GDM1 (cell line): ENCODE measurements around the gene CHST9.
"Not testable (repeated sequence)": the region's sequence is repeated elsewhere in the genome, so short reads cannot be mapped to it uniquely, and the experiment has no call there.

Experiments
- DNase-seq: peaks from one replicate; lab custom pipeline; 2025; lab: John Stamatoyannopoulos, UW

Gene CHST9

DNA sequence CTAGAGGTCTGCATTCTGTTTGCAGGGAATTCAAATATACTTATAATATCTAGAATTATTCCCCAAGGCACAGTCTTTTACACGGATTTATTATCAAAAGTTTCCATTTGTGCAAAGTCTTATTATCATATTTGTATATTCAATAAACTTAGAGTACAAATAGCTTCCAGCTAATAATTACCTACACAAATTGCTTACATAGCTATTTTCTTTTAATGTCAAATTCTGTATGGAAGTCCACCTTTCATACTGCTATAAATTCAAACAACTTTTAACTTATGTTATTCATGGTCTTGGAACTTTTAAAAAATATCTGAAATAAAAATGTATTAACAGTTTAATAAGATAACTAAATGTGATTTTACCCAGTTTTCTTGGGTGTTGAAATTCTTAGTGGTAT, 13.1 kb downstream of the CHST9 start:
- DNase-seq = no peak

DNA sequence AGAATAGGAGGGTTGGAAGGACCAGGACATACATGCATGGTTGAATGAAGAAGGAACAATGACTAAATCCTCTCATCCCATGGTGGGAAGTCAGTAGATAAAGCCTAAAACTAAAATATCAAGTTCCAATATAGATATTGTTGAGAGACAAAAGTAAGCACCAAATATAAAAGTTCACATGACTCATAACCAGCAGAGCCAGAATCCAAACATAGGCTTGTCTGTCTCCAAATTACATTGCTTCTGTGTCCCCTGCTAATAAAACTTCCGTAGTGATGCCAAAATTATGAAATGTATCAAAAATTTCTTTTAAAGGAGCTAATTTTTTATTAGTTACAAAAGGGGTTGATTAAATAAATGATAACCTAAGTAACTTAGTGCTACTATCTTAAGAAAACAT, 19.7 kb downstream of the CHST9 start:
- DNase-seq = no peak

DNA sequence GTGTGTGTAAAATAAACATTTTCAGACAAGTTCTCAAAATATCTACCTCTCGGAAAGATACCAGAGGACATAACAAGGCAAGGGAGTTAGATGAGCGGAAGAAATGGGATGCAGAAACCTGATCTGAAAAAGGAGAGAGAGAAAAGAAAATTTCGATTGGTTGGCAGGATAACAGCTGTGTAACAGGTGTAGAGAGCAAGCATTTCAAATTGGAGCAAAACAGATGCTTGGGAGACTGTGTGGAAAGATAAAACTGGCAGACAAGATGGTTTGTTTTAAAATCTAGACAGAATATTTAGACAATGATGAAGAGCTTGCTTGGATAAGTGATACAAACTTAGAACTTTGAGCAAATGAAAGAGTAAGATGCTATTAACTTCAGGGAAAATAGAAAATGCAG, 20.2 kb downstream of the CHST9 start:
- DNase-seq = no peak

DNA sequence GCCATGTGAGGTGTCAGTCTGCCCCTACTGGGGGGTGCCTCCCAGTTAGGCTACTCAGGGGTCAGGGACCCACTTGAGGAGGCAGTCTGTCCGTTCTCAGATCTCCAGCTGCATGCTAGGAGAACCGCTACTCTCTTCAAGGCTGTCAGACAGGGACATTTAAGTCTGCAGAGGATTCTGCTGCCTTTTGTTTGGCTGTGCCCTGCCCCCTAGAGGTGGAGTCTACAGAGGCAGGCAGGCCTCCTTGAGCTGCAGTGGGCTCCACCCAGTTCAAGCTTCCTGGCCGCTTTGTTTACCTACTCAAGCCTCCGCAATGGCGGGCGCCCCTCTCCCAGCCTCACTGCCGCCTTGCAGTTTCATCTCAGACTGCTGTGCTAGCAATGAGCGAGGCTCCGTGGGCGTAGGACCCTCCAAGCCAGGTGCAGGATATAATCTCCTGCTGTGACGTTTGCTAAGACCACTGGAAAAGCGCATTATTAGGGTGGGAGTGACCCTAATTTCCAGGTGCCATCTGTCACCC, 21.9 kb downstream of the CHST9 start:
- DNase-seq = not testable (repeated sequence)

DNA sequence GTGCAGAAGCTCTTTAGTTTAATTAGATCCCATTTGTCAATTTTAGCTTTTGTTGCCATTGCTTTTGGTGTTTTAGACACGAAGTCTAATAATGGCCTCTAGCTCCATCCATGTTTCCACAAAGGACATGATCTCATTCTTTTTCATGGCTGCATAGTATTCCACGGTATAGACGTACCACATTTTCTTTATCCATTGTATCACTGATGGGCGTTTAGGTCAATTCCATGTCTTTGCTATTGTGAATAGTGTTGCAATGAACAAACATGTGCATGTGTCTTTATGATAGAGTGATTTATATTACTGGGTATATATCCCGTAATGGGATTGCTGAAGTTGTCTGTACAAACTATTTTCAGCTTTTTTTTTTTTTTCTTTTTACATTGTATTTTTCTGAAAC, 35.9 kb downstream of the CHST9 start:
- not testable (repeated sequence) for DNase-seq

DNA sequence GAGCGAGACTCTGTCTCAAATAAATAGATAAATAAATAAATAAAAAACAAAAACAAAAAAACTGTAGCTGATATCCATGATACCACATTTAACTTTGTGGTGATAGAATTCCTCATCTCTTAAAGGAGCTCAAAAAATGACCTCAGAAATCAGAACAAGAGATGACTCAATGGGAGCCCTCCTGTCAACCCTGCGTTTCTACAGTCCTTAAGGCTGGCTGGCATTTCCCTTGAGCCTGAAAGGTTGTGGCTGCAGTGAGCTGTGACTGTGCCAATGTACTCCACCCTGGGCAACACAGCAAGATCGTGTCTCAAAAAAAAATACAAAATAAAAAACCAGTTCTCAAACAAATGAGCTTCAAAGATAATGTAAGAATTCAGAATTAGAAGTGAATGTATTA, 40.4 kb downstream of the CHST9 start:
- DNase-seq = no peak

DNA sequence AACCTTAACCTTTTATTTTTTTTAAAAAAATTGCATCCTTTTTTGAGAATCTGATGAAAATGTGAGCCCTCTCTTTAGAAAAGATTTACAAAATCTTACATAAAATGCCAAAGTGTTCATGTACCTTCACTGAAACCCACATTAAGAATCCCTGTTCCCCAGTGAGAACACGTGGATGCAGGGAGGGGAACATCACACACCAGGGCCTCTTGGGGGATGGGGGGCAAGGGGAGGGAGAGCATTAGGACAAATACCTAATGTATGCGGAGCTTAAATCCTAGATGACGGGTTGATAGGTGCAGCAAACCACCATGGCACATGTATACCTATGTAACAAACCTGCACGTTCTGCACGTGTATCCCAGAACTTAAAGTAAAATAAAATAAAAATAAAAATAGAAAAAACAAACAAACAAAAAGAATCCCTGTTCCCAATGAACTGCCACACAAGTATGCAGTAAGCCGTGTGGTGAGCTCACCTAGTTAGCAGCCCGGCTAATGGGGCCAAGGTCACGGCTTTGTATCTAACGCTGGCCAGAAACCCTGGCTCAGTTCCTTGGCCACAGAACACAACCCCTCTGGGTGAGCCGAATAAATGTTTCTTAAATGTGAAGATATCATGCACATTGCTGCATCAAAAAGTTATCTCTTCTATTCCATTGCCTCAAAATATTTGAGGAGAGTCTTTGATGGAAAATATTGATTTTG, 41.4 kb downstream of the CHST9 start:
- no peak for DNase-seq

GRCh38 chr18:27142891-27143290, 42.2 kb downstream of the CHST9 start:
- DNase-seq = no peak

DNA sequence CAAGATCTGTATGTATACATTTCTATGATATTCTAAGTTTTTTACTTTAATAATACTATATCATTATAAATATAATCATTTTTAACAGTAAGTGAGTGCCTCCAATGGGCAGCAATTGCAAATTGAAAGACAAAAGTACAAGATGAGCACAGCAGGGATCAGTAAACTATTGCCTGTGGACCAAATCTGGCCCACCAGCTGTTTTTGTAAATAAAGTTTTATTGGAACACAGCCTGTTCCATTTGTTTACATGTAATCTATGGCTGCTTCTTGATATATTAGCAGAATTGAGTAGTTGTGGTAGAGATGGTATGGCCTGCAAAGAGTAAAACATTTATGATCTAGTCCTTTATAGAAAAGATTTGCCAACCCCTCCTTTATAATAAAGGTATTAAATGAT, 43.2 kb downstream of the CHST9 start:
- DNase-seq = no peak

GRCh38 chr18:27138079-27138478, 47.0 kb downstream of the CHST9 start:
- no peak for DNase-seq

- DNase-seq = no peak
Measured at GRCh38 chr18:27136208-27136535, 48.9 kb downstream of the CHST9 start.

DNA sequence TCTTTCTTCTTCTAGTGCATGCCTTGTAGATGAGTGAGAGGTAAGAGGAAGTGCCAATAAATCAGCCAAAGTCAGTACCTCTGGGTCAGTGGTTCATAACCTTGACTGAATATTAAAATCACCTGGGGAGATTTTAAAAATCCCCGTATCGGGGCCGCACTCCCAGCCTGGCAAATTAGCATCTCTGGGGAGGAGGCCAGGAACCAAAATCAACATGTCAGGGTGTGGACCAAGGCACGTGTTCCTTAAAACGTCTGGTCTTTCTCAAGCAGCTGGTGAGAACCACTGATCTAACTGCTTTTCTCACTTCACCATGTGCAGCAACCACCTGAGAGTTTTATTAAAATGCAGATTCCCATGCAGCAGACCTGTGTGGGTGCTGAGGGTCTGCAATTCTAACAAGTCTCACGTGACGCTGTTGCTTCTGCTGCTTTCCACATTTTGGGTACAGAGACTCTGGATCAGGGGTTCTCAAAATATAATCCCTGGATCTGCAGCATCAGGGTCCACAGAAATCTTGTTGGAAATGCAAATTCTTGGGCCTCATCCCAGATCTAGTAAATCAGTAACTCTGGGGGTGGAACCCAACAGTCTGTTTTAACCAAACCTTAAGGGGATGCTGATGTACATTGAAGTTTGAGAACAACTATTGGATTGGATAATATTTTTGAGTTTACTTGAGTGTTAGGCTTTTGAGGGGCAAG, 49.5 kb downstream of the CHST9 start:
- no peak for DNase-seq

- DNase-seq = no peak
Measured at GRCh38 chr18:27130065-27130630, 55.0 kb downstream of the CHST9 start.

DNA sequence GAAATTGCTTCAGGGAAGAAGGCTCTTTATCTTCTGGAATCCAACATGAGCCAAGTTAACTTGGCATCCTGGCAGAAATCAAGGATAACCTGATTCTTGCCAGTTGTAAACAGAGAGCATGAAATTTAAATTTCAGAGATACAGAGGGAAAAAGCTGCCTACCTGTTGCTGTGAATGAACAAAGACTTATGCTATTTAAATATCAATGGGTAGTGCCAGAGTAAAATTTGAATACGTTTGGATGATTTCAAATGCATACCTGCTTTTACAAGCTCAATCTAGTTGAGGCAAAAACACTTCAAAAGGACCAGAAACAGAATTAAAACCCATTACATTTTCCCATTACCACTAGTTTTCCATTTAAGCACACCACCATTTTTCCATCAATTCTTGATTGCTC, 60.9 kb downstream of the CHST9 start:
- no peak for DNase-seq

GRCh38 chr18:27121108-27121507, 64.0 kb downstream of the CHST9 start:
- no peak for DNase-seq

GRCh38 chr18:27120246-27120645, 64.9 kb downstream of the CHST9 start:
- DNase-seq = no peak

DNA sequence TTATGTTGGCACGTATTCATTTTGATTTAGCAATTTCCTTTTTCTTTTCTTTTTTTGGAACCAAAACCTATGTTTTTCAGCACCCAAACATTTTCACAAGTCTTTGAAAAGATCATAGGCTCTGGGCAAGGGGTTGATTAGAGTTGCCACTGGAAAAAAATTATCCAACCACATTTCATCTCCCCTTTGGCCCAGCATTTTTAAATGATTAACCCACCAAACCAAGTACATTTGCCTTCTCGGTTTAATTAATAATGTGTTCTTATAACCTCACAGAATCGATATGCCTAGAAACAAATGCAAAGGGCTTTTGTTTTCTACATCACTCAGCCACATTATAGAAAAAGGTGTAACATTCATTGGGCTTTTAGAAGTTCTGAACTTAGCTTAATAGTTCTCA, 66.1 kb downstream of the CHST9 start:
- DNase-seq = no peak

DNA sequence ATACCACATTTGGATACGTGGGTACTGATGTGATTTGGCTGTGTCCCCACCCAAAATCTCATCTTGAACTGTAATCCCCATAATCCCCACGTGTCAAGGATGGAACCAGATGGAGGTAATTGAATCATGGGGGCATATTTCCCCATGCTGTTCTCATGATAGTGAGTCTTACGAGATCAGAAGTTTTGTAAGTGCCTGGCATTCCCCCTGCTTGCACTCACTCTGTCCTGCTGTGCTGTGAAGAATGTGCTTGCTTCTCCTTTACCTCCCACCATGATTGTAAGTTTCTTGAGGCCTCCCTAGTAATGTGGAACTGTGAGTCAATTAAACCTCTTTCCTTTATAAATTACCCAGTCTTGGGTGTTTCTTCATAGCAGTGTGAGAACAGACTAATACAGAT, 70.3 kb downstream of the CHST9 start:
- DNase-seq = no peak

- no peak for DNase-seq
Measured at GRCh38 chr18:27113358-27113757, 71.8 kb downstream of the CHST9 start.

GRCh38 chr18:27110319-27110718, 74.8 kb downstream of the CHST9 start:
- no peak for DNase-seq

DNA sequence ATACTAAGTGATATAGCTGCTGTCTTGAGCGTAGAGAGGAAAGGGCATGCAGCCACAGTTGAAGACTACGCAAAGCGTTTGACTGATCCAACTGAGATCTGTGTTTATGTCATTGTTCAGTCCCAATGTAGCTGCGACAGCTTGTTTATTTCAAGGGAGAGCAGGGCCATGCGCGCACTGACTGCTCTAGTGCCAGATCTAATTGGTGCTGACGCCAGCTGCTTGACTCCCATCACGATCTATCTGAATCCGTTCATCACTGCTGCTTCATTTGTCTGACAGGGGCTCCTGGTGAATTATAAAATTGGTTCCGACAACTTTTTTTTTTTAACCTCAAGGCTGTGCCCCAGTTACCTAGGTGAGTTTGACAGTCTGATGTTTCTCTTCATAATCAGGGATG, 75.7 kb downstream of the CHST9 start:
- no peak for DNase-seq

DNA sequence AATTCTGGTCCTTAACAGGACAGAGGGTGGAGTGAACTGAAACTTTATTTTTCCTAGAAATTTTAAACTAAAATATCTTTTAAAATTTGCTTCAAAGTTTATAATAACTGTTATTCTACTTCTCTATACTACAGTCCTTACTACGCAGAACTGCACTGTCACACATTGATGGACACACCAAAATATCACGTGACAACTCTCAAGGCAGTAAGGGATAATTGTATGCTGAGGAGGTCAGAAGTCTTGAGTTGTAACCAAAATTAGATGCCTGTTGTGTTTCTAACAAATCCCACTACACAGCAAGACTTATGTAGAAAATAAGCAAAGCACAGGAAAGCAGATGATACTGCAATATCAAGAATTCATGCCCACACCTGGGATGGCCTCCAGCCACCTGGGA, 76.3 kb downstream of the CHST9 start:
- no peak for DNase-seq

DNA sequence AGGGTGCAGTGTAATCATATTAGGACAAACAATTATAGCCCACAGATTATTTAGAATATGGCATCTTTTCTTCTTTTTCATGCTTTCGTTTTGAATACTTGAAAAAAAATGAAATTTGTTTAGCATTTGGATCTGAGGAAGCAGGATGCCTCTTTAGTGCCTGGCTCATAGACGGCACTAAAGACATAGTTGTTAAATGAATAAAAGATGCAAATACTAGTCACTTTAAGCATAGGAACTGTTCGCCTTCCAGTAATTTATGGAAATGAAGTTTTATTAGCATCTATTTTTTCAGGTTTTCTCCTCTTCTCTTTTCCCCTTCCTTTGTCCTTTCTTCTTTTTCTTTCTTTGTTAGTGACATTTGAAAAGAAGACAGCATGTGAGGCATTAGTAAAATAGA, 80.4 kb downstream of the CHST9 start:
- DNase-seq = no peak

DNA sequence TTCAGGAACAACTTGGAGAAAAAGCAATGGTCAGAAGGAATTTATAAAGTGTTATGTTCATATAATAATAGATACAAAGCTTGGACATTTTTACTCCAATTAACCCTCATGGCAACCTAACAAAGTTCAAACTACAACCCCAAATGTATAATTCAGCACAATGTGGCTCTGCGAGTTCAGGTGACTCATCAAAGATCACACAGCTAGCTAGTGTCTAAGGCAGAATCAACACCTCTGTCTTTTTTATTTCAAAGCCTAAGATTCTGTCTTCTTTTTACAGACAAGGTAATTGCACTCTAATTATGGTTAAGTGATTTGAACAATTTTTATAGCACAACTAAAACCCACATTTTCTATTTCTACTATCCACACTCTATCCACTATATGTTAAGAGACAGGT, 90.5 kb downstream of the CHST9 start:
- DNase-seq = no peak
